Astrocyte of the spinal cord (primary cell): Measurements from ENCODE around the gene RPL23.

Experiments used
- DNase-seq: peaks from one replicate; pipeline ENCODE4 v3.0.0; 2011; ENCODE audit warnings: low read depth, low spot score
- H3K4me3 ChIP-seq: 2 replicates; pipeline ENCODE4 v1.5.1; 2011; ENCODE audit warnings: low read depth, mild to moderate bottlenecking, low read length, moderate library complexity
- CTCF ChIP-seq: IDR thresholded peaks from 2 replicates; pipeline ENCODE4 v1.5.1; 2012; ENCODE audit warnings: low read depth, mild to moderate bottlenecking, low read length, inconsistent platforms
- in situ Hi-C: cut with HindIII; loops from 2 replicates; pipeline ENCODE4 v1.10.0; 2017; ENCODE audit warnings: low sequenced_read_pairs

RPL23 gene

GRCh38 chr17:38875477-38876075 lies 22.1 kb upstream of the RPL23 start:
- in situ Hi-C loops = no loop called here
- no peak for DNase-seq
- no peak overlapping the region for H3K4me3 ChIP-seq
- no peak for TF ChIP-seq CTCF

GRCh38 chr17:38874505-38875400 lies 21.2 kb upstream of the RPL23 start:
- DNase-seq = no peak
- in situ Hi-C loops = no loop called here
- H3K4me3 ChIP-seq = no peak overlapping the region
- no peak for TF ChIP-seq CTCF

- no peak for TF ChIP-seq CTCF
- in situ Hi-C loops = no loop called here
- no peak for DNase-seq
- H3K4me3 ChIP-seq = no peak overlapping the region
Observed at GRCh38 chr17:38873640-38874380, 20.3 kb upstream of the RPL23 start.

GRCh38 chr17:38872671-38873385 lies 19.3 kb upstream of the RPL23 start:
- no peak overlapping the region for H3K4me3 ChIP-seq
- DNase-seq = no peak
- TF ChIP-seq CTCF = no peak
- in situ Hi-C loops = no loop called here

- in situ Hi-C loops = no loop called here
- no peak for DNase-seq
- peak overlapping the region; percentile 97 for H3K4me3 ChIP-seq
- no peak for TF ChIP-seq CTCF
Observed at GRCh38 chr17:38872027-38872511, 18.5 kb upstream of the RPL23 start.
